AG09319 (cell line): ENCODE measurements around the gene MYL12B.

ENCODE experiments used
- DNase-seq: peaks from one replicate; pipeline ENCODE4 v3.0.0-alpha.2; 2010; ENCODE audit warnings: low read depth; ENCODE audit errors: extremely low read depth
- TF ChIP-seq, protein P1 (sequence below): IDR thresholded peaks from 2 replicates; pipeline ENCODE4 v1.5.1; 2011; ENCODE audit warnings: low read depth, mild to moderate bottlenecking, inconsistent platforms, low read length, moderate library complexity

Gene MYL12B

DNA sequence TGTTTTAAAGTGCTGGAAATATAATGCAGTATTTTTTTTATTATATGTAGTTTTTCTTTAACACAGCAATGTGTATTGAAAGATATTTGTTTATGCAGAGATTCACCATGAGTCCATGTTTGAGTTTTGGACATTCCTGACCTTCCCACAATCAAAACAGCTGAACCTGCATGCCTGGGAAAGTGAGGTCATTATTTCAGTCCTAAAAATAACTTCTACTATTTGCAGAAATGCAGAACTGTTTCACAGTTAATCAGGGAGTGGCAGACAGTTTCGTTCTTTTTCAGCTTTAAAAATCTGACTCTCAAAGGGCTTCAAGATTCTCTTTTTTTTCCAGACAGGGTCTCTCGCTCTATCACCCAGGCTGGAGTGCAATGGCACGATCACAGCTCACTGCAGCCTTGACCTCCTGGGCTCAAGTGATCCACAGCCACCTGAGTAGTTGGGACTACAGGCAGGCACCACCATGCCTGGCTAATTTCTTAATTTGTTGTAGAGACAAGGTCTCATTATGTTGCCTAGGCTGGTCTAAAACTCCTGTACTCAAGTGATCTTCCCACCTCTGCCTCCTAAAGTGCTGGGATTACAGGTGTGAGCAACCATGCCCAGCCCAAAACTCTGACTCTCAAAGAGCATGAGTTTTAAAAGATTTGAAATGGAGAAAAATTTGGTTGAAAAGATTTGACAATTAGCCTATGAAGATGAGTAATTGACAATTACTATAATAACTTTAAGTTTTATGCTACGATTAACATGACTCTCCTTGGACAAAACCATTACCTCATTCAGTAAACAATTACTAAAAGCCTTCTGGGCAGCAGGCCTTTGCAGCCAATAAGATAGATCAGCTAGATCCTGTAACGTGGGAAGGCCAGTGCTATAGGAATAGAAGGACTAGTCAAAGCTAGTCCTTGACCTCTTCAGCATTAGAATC, 5.0 kb upstream of the MYL12B start:
- DNase-seq: no peak
- TF ChIP-seq, protein P1, sequence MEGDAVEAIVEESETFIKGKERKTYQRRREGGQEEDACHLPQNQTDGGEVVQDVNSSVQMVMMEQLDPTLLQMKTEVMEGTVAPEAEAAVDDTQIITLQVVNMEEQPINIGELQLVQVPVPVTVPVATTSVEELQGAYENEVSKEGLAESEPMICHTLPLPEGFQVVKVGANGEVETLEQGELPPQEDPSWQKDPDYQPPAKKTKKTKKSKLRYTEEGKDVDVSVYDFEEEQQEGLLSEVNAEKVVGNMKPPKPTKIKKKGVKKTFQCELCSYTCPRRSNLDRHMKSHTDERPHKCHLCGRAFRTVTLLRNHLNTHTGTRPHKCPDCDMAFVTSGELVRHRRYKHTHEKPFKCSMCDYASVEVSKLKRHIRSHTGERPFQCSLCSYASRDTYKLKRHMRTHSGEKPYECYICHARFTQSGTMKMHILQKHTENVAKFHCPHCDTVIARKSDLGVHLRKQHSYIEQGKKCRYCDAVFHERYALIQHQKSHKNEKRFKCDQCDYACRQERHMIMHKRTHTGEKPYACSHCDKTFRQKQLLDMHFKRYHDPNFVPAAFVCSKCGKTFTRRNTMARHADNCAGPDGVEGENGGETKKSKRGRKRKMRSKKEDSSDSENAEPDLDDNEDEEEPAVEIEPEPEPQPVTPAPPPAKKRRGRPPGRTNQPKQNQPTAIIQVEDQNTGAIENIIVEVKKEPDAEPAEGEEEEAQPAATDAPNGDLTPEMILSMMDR: no peak

DNA sequence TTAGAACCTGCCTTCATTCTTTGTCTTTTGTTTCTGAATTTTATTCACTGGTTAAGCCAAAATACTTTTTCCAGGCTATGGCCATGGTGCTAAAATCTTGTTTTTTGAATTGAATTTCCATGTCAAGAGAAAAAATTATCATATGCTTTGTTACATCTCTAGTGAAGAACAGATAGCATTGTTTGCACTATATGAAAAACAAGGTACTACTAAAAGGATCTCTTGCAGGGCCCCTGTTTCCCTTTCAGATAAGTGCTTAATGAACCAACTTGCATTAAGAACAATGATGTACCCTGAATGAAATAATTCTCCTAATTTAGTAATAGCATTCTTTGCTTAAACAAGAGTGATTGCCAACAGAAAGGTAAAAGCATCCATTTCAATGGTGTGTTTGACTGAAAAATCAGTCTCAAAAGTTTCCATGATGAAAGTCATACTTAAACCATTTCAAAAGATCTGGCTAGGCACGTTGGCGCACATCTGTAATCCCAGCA, 4.3 kb upstream of the MYL12B start:
- TF ChIP-seq, protein P1: no peak
- no peak for DNase-seq

GRCh38 chr18:3260995-3261372, 949 bp upstream of the MYL12B start:
- TF ChIP-seq, protein P1: no peak
- no peak for DNase-seq

DNA sequence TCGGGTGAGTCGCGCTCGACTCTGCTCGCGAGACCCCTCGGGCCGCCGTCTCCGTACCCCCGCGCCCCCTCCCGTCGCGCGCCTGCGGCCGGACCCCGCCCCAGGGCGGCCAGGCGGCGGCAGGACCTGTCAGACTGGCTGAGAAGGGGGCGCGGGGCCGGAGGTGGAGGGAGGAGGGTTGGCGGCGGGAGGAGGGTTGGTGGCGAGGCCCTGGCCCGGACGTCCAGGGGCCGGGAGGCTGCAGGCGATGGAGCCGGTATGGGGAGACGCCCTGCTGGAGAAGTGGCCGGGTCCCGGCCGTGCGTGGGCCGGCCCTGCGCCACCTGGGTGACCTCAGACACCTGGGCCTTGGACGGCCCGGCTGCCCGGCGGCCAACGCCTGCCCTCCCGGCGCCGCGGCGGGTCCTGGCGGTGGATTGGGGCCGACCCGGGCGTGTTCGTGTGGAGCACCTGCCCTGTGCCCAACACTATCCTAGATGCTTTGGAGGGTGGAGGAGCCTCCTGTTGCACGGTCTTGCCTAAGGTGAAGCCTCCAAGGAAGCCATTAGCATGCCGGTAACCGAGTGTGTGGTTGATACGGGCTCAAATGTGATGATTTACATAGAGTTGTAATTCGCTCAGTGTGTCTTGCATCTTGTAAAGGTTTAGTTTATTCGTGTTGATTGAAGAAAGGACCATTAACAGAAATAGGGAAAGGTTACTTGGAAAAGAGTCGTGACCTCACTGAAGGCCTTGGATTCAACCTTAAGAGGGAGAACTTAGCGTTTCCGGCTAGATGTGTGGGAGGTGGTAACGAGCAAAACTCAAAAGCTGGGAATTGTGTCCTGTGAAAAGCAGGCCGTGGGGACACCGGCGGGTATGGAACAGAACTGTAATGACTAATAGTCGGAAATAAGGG, 550 bp downstream of the MYL12B start:
- TF ChIP-seq, protein P1: no peak
- DNase-seq: no peak

- TF ChIP-seq, protein P1: no peak
- no peak for DNase-seq
Observed at GRCh38 chr18:3263132-3263700, 1.3 kb downstream of the MYL12B start.

DNA sequence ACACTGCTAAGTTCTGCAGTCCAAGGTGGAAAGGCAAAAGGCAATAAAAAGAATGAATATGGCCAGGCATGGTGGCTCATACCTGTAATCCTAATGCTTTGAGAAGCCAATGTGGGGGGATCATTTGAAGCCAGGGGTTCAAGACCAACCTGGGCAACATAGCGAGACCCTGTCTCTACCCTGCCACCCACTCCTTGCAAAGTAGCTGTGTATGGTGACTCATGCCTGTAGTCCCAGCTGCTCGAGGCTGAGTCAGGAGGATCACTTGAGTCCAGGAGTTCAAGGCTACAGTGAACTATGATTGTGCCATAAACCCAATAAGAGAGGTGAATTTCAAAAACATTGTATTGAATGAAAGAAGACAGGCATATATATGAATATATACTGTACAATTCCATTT, 2.4 kb downstream of the MYL12B start:
- no peak for DNase-seq
- TF ChIP-seq, protein P1: no peak
